HCT116 (cell line): ENCODE measurements around the gene PRPF38A. TPM values are rescaled to one million over a fixed set of nuclear protein-coding genes. Genes with fewer than 3 reads are reported as not detected.

Experiments used
- ATAC-seq: fragments of 200-7000 bp; cut with Tn5 transposase; 2 replicates; pipeline ENCODE4 v1.9.1; 2020; ENCODE audit warnings: mild to moderate bottlenecking, moderate library complexity
- BruUV-seq: library from RNA; stranded (reverse); fragments of 400-500 nt; replicated peaks from 2 replicates; lab custom pipeline; 2021; lab: Mats Ljungman, UMichigan
- CTCF ChIA-PET: fragments of 300-600 bp; sonication (Branson Sonifier 250); formaldehyde crosslinking; loops from one replicate; lab custom pipeline; 2021; ENCODE audit warnings: antibody characterized with exemption; lab: Charles Lee
- POLR2A ChIA-PET: fragments of 300-600, 350-600 bp; sonication (Branson Sonifier 250); formaldehyde crosslinking; loops from one replicate; lab custom pipeline; 2021; ENCODE audit warnings: antibody characterized with exemption; lab: Charles Lee
- RAD21 ChIA-PET, 2 experiments: fragments of 300-600 bp; sonication (Branson Sonifier 250); formaldehyde crosslinking; loops; one replicate each; lab custom pipeline; 2023; ENCODE audit warnings: low total read pairs in 2 of 2; ENCODE audit not compliant: uncharacterized antibody in 2 of 2, unreplicated experiment in 2 of 2, low non-redundant PET in 1 of 2; lab: Charles Lee
- DNase-seq: peaks from one replicate; pipeline ENCODE4 v3.0.0-alpha.2; 2010; ENCODE audit warnings: low read depth, low spot score
- H2AFZ ChIP-seq: fragments of 200-600 bp; shearing (Covaris generic), sonication (generic); 2 replicates; pipeline ENCODE4 v1.6.1; 2017; ENCODE audit warnings: low read depth, mixed run types, mixed read lengths, antibody characterized with exemption, low read length; ENCODE audit not compliant: poor library complexity, severe bottlenecking
- H3K27ac ChIP-seq: 2 replicates; pipeline ENCODE4 v1.5.1; 2012; ENCODE audit warnings: low read depth, low read length
- H3K27me3 ChIP-seq: fragments of 200-600 bp; sonication (generic); 2 replicates; pipeline ENCODE4 v1.6.1; 2016; ENCODE audit warnings: mixed run types, low read length, mixed read lengths; ENCODE audit not compliant: insufficient read depth
- H3K36me3 ChIP-seq, 2 experiments: fragments of 200-500 bp in 1 of 2; fragments of 200-600 bp in 1 of 2; sonication (Bioruptor generic) in 1 of 2; sonication (generic) in 1 of 2; 2 replicates each; pipeline versions ENCODE4 v1.5.1 to v1.6.1; 2014 to 2016; ENCODE audit warnings: low read length in 2 of 2, inconsistent platforms in 1 of 2, mixed read lengths in 1 of 2, mixed run types in 1 of 2; ENCODE audit not compliant: insufficient read depth in 2 of 2, control insufficient read depth in 1 of 2
- H3K4me1 ChIP-seq, 2 experiments: fragments of 200-600 bp in 1 of 2; sonication (generic) in 1 of 2; 2 replicates each; pipeline versions ENCODE4 v1.5.1 to v1.6.1; 2012 to 2017; ENCODE audit warnings: low read length in 2 of 2, inconsistent platforms in 1 of 2, mild to moderate bottlenecking in 1 of 2, mixed read lengths in 1 of 2, mixed run types in 1 of 2, moderate library complexity in 1 of 2; ENCODE audit not compliant: insufficient read depth in 2 of 2, control insufficient read depth in 1 of 2
- H3K4me2 ChIP-seq: fragments of 200-600 bp; sonication (generic); 2 replicates; pipeline ENCODE4 v1.6.1; 2017; ENCODE audit warnings: mixed run types, low read length, mixed read lengths
- H3K4me3 ChIP-seq, 2 experiments: fragments of 200-600 bp in 1 of 2; sonication (generic) in 1 of 2; replicated peaks in 1 of 2; 2 replicates each; pipeline ENCODE4 v1.5.1; 2011 to 2016; ENCODE audit warnings: low read length in 2 of 2, control low read depth in 1 of 2, low read depth in 1 of 2, mild to moderate bottlenecking in 1 of 2, mixed read lengths in 1 of 2, mixed run types in 1 of 2
- H3K79me2 ChIP-seq: fragments of 200-600 bp; sonication (generic); 2 replicates; pipeline ENCODE4 v1.6.1; 2017; ENCODE audit warnings: mild to moderate bottlenecking, mixed run types, low read length, moderate library complexity, mixed read lengths; ENCODE audit not compliant: insufficient read depth
- H3K9ac ChIP-seq: fragments of 200-600 bp; sonication (generic); 2 replicates; pipeline ENCODE4 v1.6.1; 2016; ENCODE audit warnings: low read length, mixed read lengths
- H3K9me2 ChIP-seq: fragments of 200-600 bp; sonication (generic), shearing (Covaris generic); 2 replicates; pipeline ENCODE4 v1.6.1; 2017; ENCODE audit warnings: mixed run types, mild to moderate bottlenecking, moderate library complexity; ENCODE audit not compliant: insufficient read depth
- H3K9me3 ChIP-seq, 2 experiments: fragments of 200-500 bp in 1 of 2; fragments of 200-600 bp in 1 of 2; sonication (Bioruptor generic) in 1 of 2; sonication (generic) in 1 of 2; 2 replicates each; pipeline ENCODE4 v1.6.1; 2014 to 2017; ENCODE audit warnings: low read length in 2 of 2, mixed read lengths in 2 of 2, inconsistent platforms in 1 of 2, low read depth in 1 of 2, mild to moderate bottlenecking in 1 of 2, mixed run types in 1 of 2, moderate library complexity in 1 of 2; ENCODE audit not compliant: control insufficient read depth in 1 of 2, insufficient read depth in 1 of 2
- H4K20me1 ChIP-seq: fragments of 200-600 bp; sonication (generic), shearing (Covaris generic); 2 replicates; pipeline ENCODE4 v1.6.1; 2017; ENCODE audit warnings: mixed run types, mild to moderate bottlenecking, moderate library complexity; ENCODE audit not compliant: insufficient read depth
- CTCF ChIP-seq, 3 experiments: fragments of 200-600 bp in 1 of 3; sonication (generic) in 1 of 3; IDR thresholded peaks in 2 of 3; conservative IDR thresholded peaks in 1 of 3; 2 replicates each; pipeline ENCODE4 v1.5.1; 2012 to 2017; ENCODE audit warnings: low read depth in 2 of 3, low read length in 2 of 3, antibody characterized with exemption in 1 of 3, borderline replicate concordance in 1 of 3, control low read depth in 1 of 3, mild to moderate bottlenecking in 1 of 3, mixed read lengths in 1 of 3, mixed run types in 1 of 3, moderate library complexity in 1 of 3; ENCODE audit not compliant: insufficient read depth in 1 of 3
- EZH2 ChIP-seq: fragments of 200-600 bp; sonication (generic); IDR thresholded peaks from 2 replicates; pipeline ENCODE4 v1.6.1; 2017; ENCODE audit warnings: antibody characterized with exemption, mixed run types
- FOSL1 ChIP-seq: IDR thresholded peaks from 2 replicates; pipeline ENCODE4 v1.6.1; 2012; ENCODE audit warnings: low read depth
- POLR2AphosphoS5 ChIP-seq: IDR thresholded peaks from 2 replicates; pipeline ENCODE4 v1.6.1; 2011; ENCODE audit warnings: mild to moderate bottlenecking, low read depth, low read length, moderate library complexity
- SIN3A ChIP-seq: IDR thresholded peaks from 2 replicates; pipeline ENCODE4 v1.6.1; 2012; ENCODE audit warnings: low read depth
- ZBTB33 ChIP-seq: IDR thresholded peaks from 2 replicates; pipeline ENCODE4 v1.6.1; 2011; ENCODE audit warnings: mild to moderate bottlenecking, low read length, moderate library complexity; ENCODE audit not compliant: insufficient replicate concordance; ENCODE audit errors: extremely low read depth
- intact Hi-C: fragments of 100-400 bp; cut with micrococcal nuclease; formaldehyde crosslinking; loops from 2 replicates; pipeline ENCODE4 v1.10.0; 2022
- total RNA-seq: library from RNA; stranded (reverse); gene quantifications from one replicate; pipeline ENCODE4 v1.2.1, GENCODE V29; 2021; ENCODE audit not compliant: unreplicated experiment

The PRPF38A gene
- total RNA-seq, 1 experiment from 2014 or later = 50.2 TPM

- TF ChIP-seq ZBTB33 = no peak
- no peak for TF ChIP-seq EZH2
These were observed 4.3 kb upstream of the PRPF38A start (continued) for GRCh38 chr1:52400131-52400530.

- Histone ChIP-seq H3K79me2 (peaks cover 76% of the 10 kb centered on the region), H3K36me3 (peaks cover 7 to 30% of the 10 kb centered on the region in 2 experiments), H3K4me1 (peaks cover 2 to 14% of the 10 kb centered on the region in 2 experiments; a peak in 2 of 4 replicates), H3K27me3 (no peaks in the 10 kb centered on the region), H4K20me1 (no peaks in the 10 kb centered on the region), H3K9me3 (no peaks in the 10 kb centered on the region), H3K4me2 (peak overlapping the region; percentile 77), H2AFZ (no peak overlapping the region), H3K9me2 (no peaks in the 10 kb centered on the region), H3K4me3 (peak overlapping the region; percentile 99), H3K27ac (peak overlapping the region; percentile 93; the same call in 1 of the 2 replicates), H3K9ac (peak overlapping the region; percentile 98)
- ATAC-seq (no peak), DNase-seq (no peak)
- no peak for TF ChIP-seq SIN3A
- TF ChIP-seq CTCF (IDR thresholded peaks at IDR 0.05 in 2 of 3, conservative IDR thresholded peaks at IDR 0.05 in 1 of 3; ENCODE audit: borderline replicate concordance in 1 of 3, insufficient read depth in 1 of 3, low read depth in 2 of 3, low read length in 2 of 3) = no peak
- TF ChIP-seq FOSL1 = no peak
- TF ChIP-seq POLR2AphosphoS5 = no peak
- intact Hi-C loops = no loop called here
- POLR2A ChIA-PET = no interaction called here
- RAD21 ChIA-PET = no interaction called here
- no TSS peak for BruUV-seq
- CTCF ChIA-PET = no interaction called here
These were observed 1.6 kb upstream of the PRPF38A start for GRCh38 chr1:52402860-52403240.
